Thyroid gland (tissue), 4 donors: ENCODE results near the gene RAB20.

Experiments
- POLR2A ChIP-seq, 2 donors: fragments of 450-650 bp; IDR thresholded peaks; one replicate each; pipeline ENCODE4 v1.6.1; 2017; ENCODE audit warnings: antibody characterized with exemption in 2 of 2, mild to moderate bottlenecking in 2 of 2, moderate library complexity in 1 of 2
- TF ChIP-seq, protein P1 (sequence below), 6 experiments: fragments of 200-600 bp in 3 of 6; fragments of 450-650 bp in 3 of 6; sonication (generic) in 3 of 6; IDR thresholded peaks; one replicate each; pipeline ENCODE4 v1.5.1; 2016 to 2019; ENCODE audit warnings: antibody characterized with exemption in 6 of 6, mild to moderate bottlenecking in 2 of 6, inconsistent platforms in 1 of 6, moderate library complexity in 1 of 6

DNA sequence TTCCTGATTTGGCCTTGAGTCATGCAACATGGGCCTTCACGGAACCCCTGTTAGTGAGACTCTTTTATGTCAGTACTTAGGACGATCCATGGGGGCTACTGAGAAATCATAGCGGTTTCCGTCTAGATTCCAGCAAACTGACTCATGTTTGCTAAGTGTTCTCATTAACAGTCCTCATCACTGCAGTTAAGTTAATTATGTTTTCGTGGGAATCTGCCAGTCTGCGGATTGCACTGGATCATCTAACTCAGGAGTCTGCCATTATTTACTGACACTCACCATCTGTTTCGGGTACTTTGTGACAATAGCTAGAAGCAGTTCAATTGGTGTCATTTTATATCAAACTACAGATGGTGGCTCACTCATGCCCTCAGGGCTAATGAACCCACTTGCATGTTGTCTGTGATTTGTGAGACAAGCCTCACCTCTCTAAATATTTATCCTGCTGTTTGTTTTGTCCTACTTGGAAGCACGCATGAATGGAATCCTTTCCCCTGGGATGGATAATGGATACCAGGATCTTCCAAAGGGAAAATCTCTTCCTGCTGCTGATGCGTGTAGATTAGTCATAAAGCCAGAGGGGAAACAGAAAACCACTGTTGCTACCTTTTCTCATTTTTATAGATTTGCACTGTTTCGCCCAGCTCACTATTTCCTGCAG, 61.8 kb downstream of the RAB20 start:
- TF ChIP-seq POLR2A (IDR thresholded peaks at IDR 0.05) = no peak
- TF ChIP-seq, protein P1, sequence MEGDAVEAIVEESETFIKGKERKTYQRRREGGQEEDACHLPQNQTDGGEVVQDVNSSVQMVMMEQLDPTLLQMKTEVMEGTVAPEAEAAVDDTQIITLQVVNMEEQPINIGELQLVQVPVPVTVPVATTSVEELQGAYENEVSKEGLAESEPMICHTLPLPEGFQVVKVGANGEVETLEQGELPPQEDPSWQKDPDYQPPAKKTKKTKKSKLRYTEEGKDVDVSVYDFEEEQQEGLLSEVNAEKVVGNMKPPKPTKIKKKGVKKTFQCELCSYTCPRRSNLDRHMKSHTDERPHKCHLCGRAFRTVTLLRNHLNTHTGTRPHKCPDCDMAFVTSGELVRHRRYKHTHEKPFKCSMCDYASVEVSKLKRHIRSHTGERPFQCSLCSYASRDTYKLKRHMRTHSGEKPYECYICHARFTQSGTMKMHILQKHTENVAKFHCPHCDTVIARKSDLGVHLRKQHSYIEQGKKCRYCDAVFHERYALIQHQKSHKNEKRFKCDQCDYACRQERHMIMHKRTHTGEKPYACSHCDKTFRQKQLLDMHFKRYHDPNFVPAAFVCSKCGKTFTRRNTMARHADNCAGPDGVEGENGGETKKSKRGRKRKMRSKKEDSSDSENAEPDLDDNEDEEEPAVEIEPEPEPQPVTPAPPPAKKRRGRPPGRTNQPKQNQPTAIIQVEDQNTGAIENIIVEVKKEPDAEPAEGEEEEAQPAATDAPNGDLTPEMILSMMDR (IDR thresholded peaks at IDR 0.05) = no peak
